ENCODE results near the gene OVOL3. TPM values are rescaled to one million over a fixed set of nuclear protein-coding genes. Genes with fewer than 3 reads are reported as not detected.

OVOL3 gene
- total and polyA plus RNA-seq, 5 donors = not detected

GRCh38 chr19:36136964-36137686 is 26.2 kb downstream of the OVOL3 start:
- Histone ChIP-seq H3K4me1 (ENCODE audit: control insufficient read depth, insufficient read depth, low read length) (peaks cover 7% of the 10 kb centered on the region), H3K4me3 (ENCODE audit: low read length) (no peak overlapping the region), H3K27me3 (ENCODE audit: control insufficient read depth, insufficient read depth) (no peaks in the 10 kb centered on the region), H3K27ac (ENCODE audit: low read length) (peak overlapping the region; percentile 86), H3K9me3 (ENCODE audit: control insufficient read depth, low read length) (no peaks in the 10 kb centered on the region)
- DNase-seq (peak; percentile 65 to 78 (median 69)), ATAC-seq (peak; percentile 2 to 10)
- 62% methylated on average over 12 of the region's 12 CpGs for WGBS
- intact Hi-C loops (cut with DNase I) = no loop called here

DNA sequence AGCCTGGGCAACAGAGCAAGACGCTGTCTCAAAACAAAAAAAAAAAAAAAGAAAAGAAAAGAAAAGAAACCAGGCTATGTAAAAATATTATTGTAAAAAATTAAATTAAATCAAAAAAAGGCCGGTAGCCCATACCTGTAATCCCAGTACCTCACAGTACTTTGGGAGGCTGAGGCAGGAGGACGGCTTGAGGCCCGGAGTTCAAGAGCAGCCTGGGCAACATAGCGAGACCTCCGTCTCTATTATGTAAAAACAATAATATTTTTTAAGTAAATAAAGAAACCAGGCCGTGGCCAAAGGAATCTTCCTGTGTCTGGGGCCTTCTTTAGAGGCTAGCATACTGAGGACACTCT is 28.2 kb downstream of the OVOL3 start:
- DNase-seq = no peak
- intact Hi-C loops (cut with DNase I) = no loop called here
- WGBS = 68% methylated on average over 7 of the region's 7 CpGs
- Histone ChIP-seq H3K27me3 (ENCODE audit: control insufficient read depth, insufficient read depth) (no peaks in the 10 kb centered on the region), H3K4me1 (ENCODE audit: control insufficient read depth, insufficient read depth, low read length) (peaks cover 7% of the 10 kb centered on the region), H3K9me3 (ENCODE audit: control insufficient read depth, low read length) (no peaks in the 10 kb centered on the region), H3K27ac (ENCODE audit: low read length) (peak overlapping the region; percentile 71), H3K4me3 (ENCODE audit: low read length) (peak overlapping the region; percentile 39)
- ATAC-seq = no peak

DNA sequence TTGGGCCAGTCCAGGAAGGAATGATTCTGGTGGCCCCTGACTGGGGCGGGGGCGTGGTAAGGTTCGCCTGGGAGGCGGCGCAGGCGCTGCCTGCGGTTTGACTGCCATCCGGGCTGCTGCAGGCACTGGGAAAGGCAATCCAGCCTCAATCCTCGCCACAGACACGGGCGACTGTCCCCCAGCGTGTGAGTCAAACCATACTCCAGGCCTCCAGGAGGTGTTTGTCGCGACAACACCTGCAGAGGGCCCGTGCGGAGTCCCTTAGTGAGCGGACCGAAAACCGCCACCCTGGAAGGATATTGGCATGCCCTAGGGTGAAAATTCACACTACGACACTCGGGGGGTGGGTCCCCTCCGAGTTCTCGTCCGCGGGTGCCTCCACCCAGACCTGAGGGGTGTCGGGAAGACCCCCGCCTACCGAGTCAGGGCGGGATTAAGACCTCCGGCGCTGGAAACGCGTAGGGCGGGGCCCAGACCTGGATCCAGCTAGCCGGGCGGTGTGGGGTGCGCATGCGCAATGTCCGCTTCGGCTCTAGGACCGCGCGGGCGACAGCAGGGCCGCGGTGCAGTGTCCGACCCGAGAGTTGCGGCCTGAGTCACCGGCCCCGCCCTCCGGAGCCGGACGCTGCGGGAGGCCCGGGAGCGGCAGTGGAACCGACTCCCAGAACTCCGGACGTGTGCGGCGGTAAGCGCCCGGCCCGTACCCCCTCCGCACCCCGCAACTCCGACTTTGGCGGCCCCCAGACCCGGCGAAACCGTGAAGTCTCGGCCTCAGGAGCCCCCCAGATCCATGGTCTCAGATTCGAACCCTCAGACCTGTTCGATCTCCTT is 28.7 kb downstream of the OVOL3 start, which contains the start of gene CAPNS1:
Gene CAPNS1 (plus strand): TSS at position 594 of the 831 bp plus-strand sequence. CDS start 946 bp downstream, outside the sequence.
- peak; percentile 98 to 99 (median 99) for DNase-seq
- under 1% methylated on average over 75 of the region's 75 CpGs for whole genome bisulfite sequencing
- no peaks in the 10 kb centered on the region for H3K9me3 ChIP-seq (ENCODE audit: control insufficient read depth, low read length)

DNA sequence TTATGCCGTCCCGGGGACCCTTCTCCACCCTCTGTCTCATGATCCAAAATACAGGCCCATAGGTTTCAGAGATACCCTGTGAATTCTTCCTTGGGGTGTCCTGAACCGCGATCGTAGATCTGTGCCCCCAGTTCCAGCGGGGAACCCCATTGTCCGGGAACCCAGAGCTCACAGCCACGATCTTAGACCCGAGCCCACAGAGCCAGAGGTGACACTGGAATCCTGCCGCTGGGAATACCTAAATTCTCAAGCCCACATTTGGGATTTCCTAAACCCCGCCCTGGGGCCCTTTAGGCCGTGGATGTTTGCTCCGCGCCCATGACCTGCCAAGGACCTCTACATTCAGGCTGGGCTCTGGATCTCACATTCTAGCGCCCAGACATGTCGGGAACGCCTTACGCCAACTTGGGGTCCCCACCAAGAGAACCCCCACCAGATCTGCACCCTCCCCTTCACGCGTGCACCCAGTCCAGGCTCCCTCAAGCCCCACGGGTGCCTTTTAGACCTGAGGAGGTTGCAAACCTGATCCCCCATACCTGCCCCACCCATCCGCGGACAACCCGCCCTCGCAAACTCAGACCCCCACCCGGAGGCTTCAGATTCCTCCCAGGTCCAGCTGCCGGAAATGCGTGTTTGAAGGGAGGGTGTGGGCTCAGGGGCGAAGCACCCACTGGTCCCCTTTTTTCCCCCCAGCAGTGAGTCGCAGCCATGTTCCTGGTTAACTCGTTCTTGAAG is 29.5 kb downstream of the OVOL3 start:
- Histone ChIP-seq H3K9me3 (ENCODE audit: control insufficient read depth, low read length) (no peaks in the 10 kb centered on the region), H3K27ac (ENCODE audit: low read length) (peak overlapping the region; percentile 98), H3K27me3 (ENCODE audit: control insufficient read depth, insufficient read depth) (no peaks in the 10 kb centered on the region), H3K4me3 (ENCODE audit: low read length) (peak overlapping the region; percentile 89), H3K4me1 (ENCODE audit: control insufficient read depth, insufficient read depth, low read length) (peaks cover 7% of the 10 kb centered on the region)
- under 1% methylated on average over 31 of the region's 31 CpGs for WGBS
- DNase-seq = peak; percentile 58 to 82 (median 70)
- ATAC-seq = peak; percentile 13 to 22
- intact Hi-C loops (cut with DNase I) = no loop called here

More for the DNA sequence above, 28.7 kb downstream of the OVOL3 start, which contains the start of gene CAPNS1:
- H3K27me3 ChIP-seq (ENCODE audit: control insufficient read depth, insufficient read depth) = no peaks in the 10 kb centered on the region
- intact Hi-C loops (cut with DNase I) = no loop called here
- H3K4me3 ChIP-seq (ENCODE audit: low read length) = peak within 1 kb of the TSS; percentile 89
- peaks cover 7% of the 10 kb centered on the region for H3K4me1 ChIP-seq (ENCODE audit: control insufficient read depth, insufficient read depth, low read length)
- peak; percentile 94 for ATAC-seq
- H3K27ac ChIP-seq (ENCODE audit: low read length) = peak within 1 kb of the TSS; percentile 98

GRCh38 chr19:36141039-36141927 is 30.3 kb downstream of the OVOL3 start:
- Histone ChIP-seq H3K4me1 (ENCODE audit: control insufficient read depth, insufficient read depth, low read length) (peaks cover 7% of the 10 kb centered on the region), H3K27me3 (ENCODE audit: control insufficient read depth, insufficient read depth) (no peaks in the 10 kb centered on the region), H3K4me3 (ENCODE audit: low read length) (peak overlapping the region; percentile 89), H3K27ac (ENCODE audit: low read length) (peak overlapping the region; percentile 98), H3K9me3 (ENCODE audit: control insufficient read depth, low read length) (no peaks in the 10 kb centered on the region)
- DNase-seq (peak; percentile 88 to 95 (median 93)), ATAC-seq (peak; percentile 77 to 78)
- intact Hi-C loops (cut with DNase I) = no loop called here
- 20% methylated on average over 42 of the region's 42 CpGs for WGBS

DNA sequence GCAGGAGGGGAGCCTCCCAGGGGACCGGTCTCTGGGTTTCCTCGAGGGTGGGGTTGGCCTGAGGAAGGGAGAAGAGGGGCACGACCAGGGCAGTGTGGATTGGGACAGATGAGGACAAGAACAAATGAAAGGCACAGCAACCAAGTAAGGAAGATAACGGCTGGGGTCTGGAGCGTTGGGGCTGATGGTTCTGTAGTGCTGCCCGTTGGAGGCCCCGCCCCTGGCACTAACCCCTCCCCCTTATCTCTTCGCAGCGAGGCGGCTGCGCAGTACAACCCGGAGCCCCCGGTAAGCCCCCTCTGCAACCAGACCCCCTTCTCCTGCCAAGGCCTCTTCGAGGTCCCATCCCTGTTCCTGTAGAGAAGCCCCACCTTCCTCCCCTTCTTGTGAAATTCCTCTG is 31.1 kb downstream of the OVOL3 start:
- intact Hi-C loops (cut with DNase I) = no loop called here
- peak in 1 of 3 donors; percentile 58 for DNase-seq
- ATAC-seq = no peak
- H3K27me3 ChIP-seq (ENCODE audit: control insufficient read depth, insufficient read depth) = no peaks in the 10 kb centered on the region
- H3K4me1 ChIP-seq (ENCODE audit: control insufficient read depth, insufficient read depth, low read length) = peaks cover 7% of the 10 kb centered on the region
- no peak overlapping the region for H3K27ac ChIP-seq (ENCODE audit: low read length)
- H3K4me3 ChIP-seq (ENCODE audit: low read length) = no peak overlapping the region
- WGBS = 91% methylated on average over 14 of the region's 14 CpGs
- H3K9me3 ChIP-seq (ENCODE audit: control insufficient read depth, low read length) = no peaks in the 10 kb centered on the region

- ATAC-seq (no peak), DNase-seq (peak in 1 of 3 donors; percentile 52)
- WGBS = 87% methylated on average over 9 of the region's 9 CpGs
- no peak overlapping the region for H3K27ac ChIP-seq (ENCODE audit: low read length)
- H3K27me3 ChIP-seq (ENCODE audit: control insufficient read depth, insufficient read depth) = no peaks in the 10 kb centered on the region
- intact Hi-C loops (cut with DNase I) = no loop called here
- H3K9me3 ChIP-seq (ENCODE audit: control insufficient read depth, low read length) = no peaks in the 10 kb centered on the region
- H3K4me1 ChIP-seq (ENCODE audit: control insufficient read depth, insufficient read depth, low read length) = peaks cover 7% of the 10 kb centered on the region
- no peak overlapping the region for H3K4me3 ChIP-seq (ENCODE audit: low read length)
Measured at GRCh38 chr19:36142496-36142895, 31.6 kb downstream of the OVOL3 start.

DNA sequence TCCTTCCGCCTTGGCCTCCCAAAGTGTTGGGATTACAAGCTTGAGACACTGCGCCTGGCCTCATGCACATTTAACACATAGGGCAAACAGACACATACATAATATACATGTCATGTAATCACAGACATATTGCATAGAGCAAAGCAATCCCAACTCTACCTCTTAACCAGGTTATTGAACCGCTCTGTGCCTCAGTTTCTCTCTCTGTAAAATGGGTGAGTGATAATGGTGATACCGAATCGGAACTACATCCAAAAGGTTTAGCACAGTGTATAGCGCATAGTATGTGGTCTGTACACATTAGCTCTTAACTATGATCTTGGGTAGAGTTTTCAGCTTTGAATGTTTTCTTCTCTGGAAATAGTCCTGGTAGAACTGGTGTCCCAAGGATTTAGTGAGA is 33.7 kb downstream of the OVOL3 start:
- no peak overlapping the region for H3K4me3 ChIP-seq (ENCODE audit: low read length)
- H3K4me1 ChIP-seq (ENCODE audit: control insufficient read depth, insufficient read depth, low read length) = peaks cover 7% of the 10 kb centered on the region
- H3K27ac ChIP-seq (ENCODE audit: low read length) = no peak overlapping the region
- ATAC-seq (no peak), DNase-seq (no peak)
- intact Hi-C loops (cut with DNase I) = no loop called here
- H3K9me3 ChIP-seq (ENCODE audit: control insufficient read depth, low read length) = no peaks in the 10 kb centered on the region
- 97% methylated on average over 6 of the region's 6 CpGs for WGBS
- no peaks in the 10 kb centered on the region for H3K27me3 ChIP-seq (ENCODE audit: control insufficient read depth, insufficient read depth)

GRCh38 chr19:36149673-36150406 is 38.9 kb downstream of the OVOL3 start:
- H3K4me3 ChIP-seq (ENCODE audit: low read length) = no peak overlapping the region
- no peaks in the 10 kb centered on the region for H3K27me3 ChIP-seq (ENCODE audit: control insufficient read depth, insufficient read depth)
- peak in 2 of 3 donors; percentile 64 to 72 for DNase-seq
- WGBS = 69% methylated on average over 13 of the region's 13 CpGs
- peaks cover 3% of the 10 kb centered on the region for H3K4me1 ChIP-seq (ENCODE audit: control insufficient read depth, insufficient read depth, low read length)
- no peak for ATAC-seq
- intact Hi-C loops (cut with DNase I) = no loop called here
- no peak overlapping the region for H3K27ac ChIP-seq (ENCODE audit: low read length)
- no peaks in the 10 kb centered on the region for H3K9me3 ChIP-seq (ENCODE audit: control insufficient read depth, low read length)

All from right cardiac atrium (tissue), 5 donors.